Thyroid gland (tissue), 4 donors: Measurements from ENCODE around the gene SLC25A21. TPM values are rescaled to one million over a fixed set of nuclear protein-coding genes. Genes with fewer than 3 reads are reported as not detected.

ENCODE experiments used
- DNase-seq, 2 donors: peaks; one replicate each; pipeline ENCODE4 v3.0.0-alpha.2; 2019
- H3K27ac ChIP-seq, 3 donors: fragments of 200-600 bp; sonication (generic); 1 replicate in 2 of 3; 2 replicates in 1 of 3; pipeline ENCODE4 v1.5.1; 2016 to 2019; ENCODE audit warnings: mild to moderate bottlenecking in 1 of 3, moderate library complexity in 1 of 3
- H3K27me3 ChIP-seq: fragments of 200-600 bp; sonication (generic); one replicate; pipeline ENCODE4 v1.5.1; 2019
- H3K36me3 ChIP-seq, 2 donors: fragments of 200-600 bp; sonication (generic); one replicate each; pipeline ENCODE4 v1.5.1; 2016 to 2019
- H3K4me1 ChIP-seq, 2 donors: fragments of 200-600 bp; sonication (generic); one replicate each; pipeline ENCODE4 v1.5.1; 2017 to 2019
- H3K4me3 ChIP-seq, 3 donors: fragments of 200-600 bp; sonication (generic); replicated peaks in 1 of 3; 1 replicate in 2 of 3; 2 replicates in 1 of 3; pipeline ENCODE4 v1.5.1; 2016; ENCODE audit warnings: mild to moderate bottlenecking in 1 of 3
- H3K9me3 ChIP-seq: fragments of 200-600 bp; sonication (generic); one replicate; pipeline ENCODE4 v1.5.1; 2017
- CTCF ChIP-seq, 6 experiments: fragments of 200-600 bp in 3 of 6; fragments of 450-650 bp in 3 of 6; sonication (generic) in 3 of 6; IDR thresholded peaks; one replicate each; pipeline ENCODE4 v1.5.1; 2016 to 2019; ENCODE audit warnings: antibody characterized with exemption in 6 of 6, mild to moderate bottlenecking in 2 of 6, inconsistent platforms in 1 of 6, moderate library complexity in 1 of 6
- POLR2A ChIP-seq, 2 donors: fragments of 450-650 bp; IDR thresholded peaks; one replicate each; pipeline ENCODE4 v1.6.1; 2017; ENCODE audit warnings: antibody characterized with exemption in 2 of 2, mild to moderate bottlenecking in 2 of 2, moderate library complexity in 1 of 2
- WGBS, 2 donors: methylation state at CpG; one replicate each; pipeline ENCODE4 v1.1.5; 2017; 5-methylcytosine and 5-hydroxymethylcytosine counted together
- intact Hi-C: fragments of 100-400 bp; cut with DNase I; formaldehyde crosslinking; loops from one replicate; pipeline ENCODE4 v1.15.1; 2023
- total RNA-seq, 4 donors: library from RNA; depleted of rRNA; stranded (reverse); fragments of >200 nt; gene quantifications; one replicate each; pipeline ENCODE4 v1.2.3, GENCODE V29; 2016

SLC25A21 gene
- total RNA-seq, 4 donors from 2014 or later: 0.29 to 1.4 (median 0.60) TPM

GRCh38 chr14:37051680-37052079 lies 120.7 kb downstream of the SLC25A21 start:
- Histone ChIP-seq H3K4me3 (no peak overlapping the region), H3K27me3 (no peaks in the 10 kb centered on the region), H3K9me3 (no peaks in the 10 kb centered on the region), H3K36me3 (no peaks in the 10 kb centered on the region), H3K4me1 (peaks cover 0 to 6% of the 10 kb centered on the region in 2 donors), H3K27ac (no peak overlapping the region)
- no peak for DNase-seq
- TF ChIP-seq CTCF (IDR thresholded peaks at IDR 0.05) (no peak), POLR2A (IDR thresholded peaks at IDR 0.05) (no peak)
- intact Hi-C loops: no loop called here
- 87 to 97% methylated on average over 5 of the region's 5 CpGs for WGBS, 2 donors

- intact Hi-C loops: no loop called here
- peaks cover 0 to 10% of the 10 kb centered on the region in 2 donors for H3K4me1 ChIP-seq
Measured at GRCh38 chr14:37051153-37051552, 121.3 kb downstream of the SLC25A21 start.

GRCh38 chr14:37048666-37049071 lies 123.7 kb downstream of the SLC25A21 start:
- TF ChIP-seq POLR2A (IDR thresholded peaks at IDR 0.05) (no peak), CTCF (IDR thresholded peaks at IDR 0.05) (no peak)

More at GRCh38 chr14:37051153-37051552, 121.3 kb downstream of the SLC25A21 start:
- WGBS, 2 donors: 86 to 92% methylated on average over 2 of the region's 2 CpGs
- TF ChIP-seq POLR2A (IDR thresholded peaks at IDR 0.05) (no peak), CTCF (IDR thresholded peaks at IDR 0.05) (no peak)
- H3K36me3 ChIP-seq: no peaks in the 10 kb centered on the region
- H3K27ac ChIP-seq: no peak overlapping the region
- H3K9me3 ChIP-seq: no peaks in the 10 kb centered on the region
- H3K27me3 ChIP-seq: no peaks in the 10 kb centered on the region
- H3K4me3 ChIP-seq: no peak overlapping the region
- no peak for DNase-seq

GRCh38 chr14:37047996-37048395 lies 124.4 kb downstream of the SLC25A21 start:
- intact Hi-C loops: no loop called here
- Histone ChIP-seq H3K4me1 (peaks cover 6 to 26% of the 10 kb centered on the region in 2 donors), H3K36me3 (no peaks in the 10 kb centered on the region), H3K9me3 (no peaks in the 10 kb centered on the region), H3K27ac (no peak overlapping the region), H3K4me3 (no peak overlapping the region), H3K27me3 (no peaks in the 10 kb centered on the region)
- TF ChIP-seq POLR2A (IDR thresholded peaks at IDR 0.05) (no peak), CTCF (IDR thresholded peaks at IDR 0.05) (no peak)
- 57 to 62% methylated on average over 4 of the region's 4 CpGs for WGBS, 2 donors
- no peak for DNase-seq

More at GRCh38 chr14:37048666-37049071, 123.7 kb downstream of the SLC25A21 start:
- Histone ChIP-seq H3K4me3 (no peak overlapping the region), H3K4me1 (peaks cover 6 to 26% of the 10 kb centered on the region in 2 donors), H3K27me3 (no peaks in the 10 kb centered on the region), H3K36me3 (no peaks in the 10 kb centered on the region), H3K27ac (no peak overlapping the region), H3K9me3 (no peaks in the 10 kb centered on the region)
- intact Hi-C loops: no loop called here
- no peak for DNase-seq

- WGBS, 2 donors: 86 to 92% methylated on average over 4 of the region's 4 CpGs
- DNase-seq: no peak
- intact Hi-C loops: no loop called here
- no peak overlapping the region for H3K4me3 ChIP-seq
- H3K27ac ChIP-seq: peak overlapping the region in 1 of 3 donors; percentile 64
- no peaks in the 10 kb centered on the region for H3K9me3 ChIP-seq
- H3K4me1 ChIP-seq: peaks cover 6 to 26% of the 10 kb centered on the region in 2 donors
- H3K27me3 ChIP-seq: no peaks in the 10 kb centered on the region
- no peaks in the 10 kb centered on the region for H3K36me3 ChIP-seq
- no peak for TF ChIP-seq CTCF (IDR thresholded peaks at IDR 0.05)
- TF ChIP-seq POLR2A (IDR thresholded peaks at IDR 0.05): no peak
Measured at GRCh38 chr14:37047226-37047625, 125.2 kb downstream of the SLC25A21 start.
